Activated naive CD4-positive, alpha-beta T cell treated with Interleukin-2 at 50 U/mL for 16 hours (primary cell): Measurements from ENCODE around the gene HMGN4.
"Not testable (repeated sequence)": the region's sequence is repeated elsewhere in the genome, so short reads cannot be mapped to it uniquely, and the experiment has no call there.

Experiments
- DNase-seq: peaks from one replicate; pipeline ENCODE4 v3.0.0-alpha.2; 2020

HMGN4 gene

DNA sequence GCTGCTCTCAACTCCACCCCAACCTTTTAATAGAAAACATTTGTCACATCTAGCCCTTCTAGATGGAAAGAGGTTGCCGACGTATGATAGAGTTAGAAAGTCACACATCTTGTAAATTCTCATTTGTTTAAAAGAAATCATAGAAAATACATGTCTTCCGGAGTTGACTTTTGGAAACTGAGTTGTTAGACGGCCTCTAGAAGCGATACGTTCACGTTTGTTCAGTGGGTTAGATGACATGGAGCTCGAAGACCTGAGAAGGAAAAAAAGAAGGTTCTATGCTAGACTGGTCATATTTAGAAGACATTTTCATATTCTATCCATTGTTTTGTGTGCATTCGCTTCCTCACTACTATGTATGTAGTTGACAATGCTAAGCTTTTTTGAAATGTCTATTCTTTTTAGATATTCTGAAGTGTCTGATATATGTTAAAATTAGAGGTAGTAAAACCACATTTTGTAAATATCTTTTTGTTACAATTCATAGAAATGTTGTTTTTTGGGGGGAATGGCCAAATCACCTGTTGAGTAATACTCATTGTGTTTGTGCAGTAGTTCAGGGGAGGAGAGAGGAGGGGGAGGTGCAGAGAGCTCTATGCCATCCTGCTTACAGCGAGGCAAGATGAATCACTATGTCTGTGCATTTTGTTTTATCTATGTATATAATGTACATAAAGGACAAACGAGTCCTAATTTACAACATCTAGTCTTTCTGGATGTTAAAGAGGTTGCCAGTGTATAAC, 15.5 kb upstream of the HMGN4 start:
- DNase-seq, result not testable (repeated sequence)

- DNase-seq, result not testable (repeated sequence)
Observed at GRCh38 chr6:26524314-26524713, 13.9 kb upstream of the HMGN4 start.

DNA sequence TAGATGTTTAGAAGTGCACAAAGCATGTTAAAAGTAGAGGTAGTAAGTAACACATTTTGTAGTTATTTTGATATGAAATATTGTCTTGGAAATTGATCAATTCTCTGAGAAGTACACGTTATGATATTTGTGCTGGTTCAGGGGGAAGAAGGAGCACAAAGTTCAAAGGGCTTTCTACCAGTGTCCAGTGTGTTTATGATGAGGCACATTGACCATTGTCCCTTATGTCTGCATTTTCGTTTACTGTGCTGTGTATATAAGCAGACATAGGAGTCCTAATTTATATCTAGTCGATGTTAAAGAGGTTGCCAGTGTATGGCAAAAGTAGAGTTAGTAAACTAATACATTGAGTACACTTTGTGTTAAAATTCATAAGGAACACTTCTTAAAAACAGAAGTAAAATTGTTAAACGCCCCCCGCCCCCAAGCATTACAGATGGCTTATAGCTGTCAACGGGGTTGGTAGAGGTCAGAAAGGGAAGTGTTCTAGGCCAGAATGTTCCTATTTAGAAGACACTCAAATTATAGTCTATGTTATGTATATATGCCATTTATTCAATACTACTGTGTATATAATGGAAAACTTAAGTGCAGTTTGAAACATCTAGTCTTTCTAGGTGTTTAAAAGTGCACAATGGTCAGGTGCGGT, 13.3 kb upstream of the HMGN4 start:
- DNase-seq, result no peak

- no peak for DNase-seq
Observed at GRCh38 chr6:26525838-26526237, 12.3 kb upstream of the HMGN4 start.

DNA sequence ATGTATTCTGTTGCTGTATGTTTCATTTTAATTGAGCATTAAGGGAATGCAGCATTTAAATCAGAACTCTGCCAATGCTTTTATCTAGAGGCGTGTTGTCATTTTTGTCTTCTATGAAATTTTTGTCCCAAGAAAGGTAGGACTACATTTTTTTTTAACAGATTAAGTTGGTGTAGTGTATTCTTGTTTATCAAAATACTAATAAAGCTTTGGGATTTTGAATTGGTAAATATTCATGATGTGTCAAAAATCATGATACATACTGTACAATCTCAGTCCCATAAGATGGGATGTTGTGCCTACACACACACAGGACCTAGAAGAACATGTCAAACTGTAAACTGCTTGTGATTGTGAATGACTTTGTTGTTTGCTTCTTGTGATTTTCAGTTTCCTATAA, 11.2 kb upstream of the HMGN4 start:
- no peak for DNase-seq

DNA sequence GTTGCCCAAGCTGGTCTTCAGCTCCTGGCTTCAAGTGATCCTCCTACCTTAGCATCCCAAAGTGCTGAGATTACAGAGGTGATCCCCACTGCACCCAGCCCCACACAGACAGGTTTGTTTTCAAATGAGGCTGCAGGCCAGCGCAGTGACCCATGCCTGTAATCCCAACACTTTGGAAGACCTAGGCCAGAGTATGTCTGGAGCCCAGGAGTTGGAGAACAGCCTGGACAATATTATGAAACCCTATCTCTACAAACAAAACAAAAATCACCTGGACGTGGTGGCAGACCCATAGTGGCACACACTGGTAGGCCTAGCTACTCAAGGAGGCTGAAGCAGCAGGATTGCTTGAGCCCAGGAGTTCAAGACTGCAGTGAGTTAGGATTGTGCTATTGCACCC, 8.0 kb upstream of the HMGN4 start:
- DNase-seq, result no peak

- DNase-seq, result no peak
Observed at GRCh38 chr6:26531897-26532296, 6.3 kb upstream of the HMGN4 start.

- peak; percentile 91 for DNase-seq
Observed at GRCh38 chr6:26532699-26533531, 5.3 kb upstream of the HMGN4 start.

DNA sequence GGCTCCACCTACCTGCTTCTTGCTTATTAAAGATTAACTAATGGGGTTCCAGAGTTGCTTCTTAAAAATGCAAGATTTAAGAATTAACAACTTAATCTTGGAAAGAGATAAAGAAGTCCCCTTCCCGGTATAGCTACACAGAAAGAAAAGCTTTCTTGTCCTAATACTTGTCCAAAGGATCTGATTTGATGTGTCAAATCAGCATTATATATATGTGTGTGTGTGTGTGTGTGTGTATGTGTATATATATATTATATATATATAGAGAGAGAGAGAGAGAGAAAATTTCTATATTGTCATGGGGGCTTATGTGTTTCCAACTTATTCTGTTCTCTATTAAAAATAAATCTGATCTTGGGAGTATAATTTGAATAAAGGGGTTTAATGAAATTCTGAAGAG, 4.6 kb upstream of the HMGN4 start:
- no peak for DNase-seq

DNA sequence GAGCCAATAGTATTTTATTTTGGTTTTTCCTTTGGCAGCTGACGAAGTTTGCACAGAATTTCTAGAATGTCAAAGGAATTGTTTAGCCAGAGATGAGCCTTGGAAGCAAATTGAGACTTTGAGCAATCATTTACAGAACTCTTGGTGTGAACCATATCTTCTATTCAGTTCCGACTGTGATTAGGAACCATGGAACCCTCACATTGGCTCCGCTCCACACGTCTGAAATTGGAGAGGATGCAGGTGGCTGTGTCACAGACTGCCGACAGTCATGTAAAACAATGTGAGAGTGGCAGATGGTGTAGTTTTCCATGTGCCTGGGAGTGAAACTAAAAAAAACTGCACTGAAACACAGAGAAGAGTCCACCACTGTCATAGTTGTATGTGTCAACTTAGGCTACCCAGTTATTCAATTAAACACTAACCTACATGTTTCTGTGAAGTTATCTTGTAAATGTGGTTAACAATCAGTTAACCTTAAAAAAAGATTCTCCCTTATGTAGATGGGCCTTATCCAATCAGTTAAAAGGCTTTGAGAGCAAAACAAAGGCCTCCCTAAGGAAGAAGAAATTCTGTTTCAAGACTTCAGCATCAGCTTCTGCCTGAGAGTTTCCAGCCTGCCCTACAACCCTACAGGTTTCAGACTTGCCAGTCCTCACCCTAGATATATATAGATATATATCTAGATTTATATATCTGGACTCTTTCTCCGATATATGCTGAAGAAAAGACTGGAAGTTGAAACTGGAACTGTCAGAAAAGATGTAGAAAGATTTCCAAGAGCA, 3.3 kb upstream of the HMGN4 start:
- no peak for DNase-seq

- DNase-seq, result peak; percentile 37
Observed at GRCh38 chr6:26536571-26537159, 1.5 kb upstream of the HMGN4 start.

DNA sequence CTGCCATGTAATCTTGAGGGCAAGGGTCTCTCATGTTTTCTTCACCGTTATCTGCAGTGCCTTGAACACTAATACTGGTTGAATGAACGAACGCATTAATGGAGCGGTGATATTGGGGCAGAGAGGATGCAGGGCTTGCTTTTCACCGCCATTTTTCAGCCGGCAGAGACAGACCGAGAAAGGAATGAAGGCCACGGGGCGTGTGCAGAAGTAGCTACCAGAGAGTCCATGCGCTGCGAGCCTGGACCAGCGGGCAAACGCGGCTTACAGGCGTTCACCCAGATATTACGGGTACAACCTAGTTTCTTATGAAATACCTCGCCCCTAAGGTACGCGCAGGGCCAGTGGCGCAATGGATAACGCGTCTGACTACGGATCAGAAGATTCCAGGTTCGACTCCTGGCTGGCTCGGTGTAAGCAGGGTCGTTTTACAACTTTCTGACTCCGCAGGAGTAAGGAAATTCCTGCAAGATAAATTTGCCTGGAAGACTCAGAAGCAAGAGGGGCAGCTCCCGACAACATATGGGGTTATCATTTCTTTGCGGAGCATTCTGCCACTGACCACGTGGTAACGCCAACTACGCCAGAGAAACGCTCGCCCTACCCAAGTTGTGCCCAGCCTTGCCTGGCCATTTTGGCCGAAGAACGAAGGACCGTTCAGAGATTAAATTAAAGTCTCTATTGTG, 863 bp upstream of the HMGN4 start:
- peak; percentile 89 for DNase-seq

DNA sequence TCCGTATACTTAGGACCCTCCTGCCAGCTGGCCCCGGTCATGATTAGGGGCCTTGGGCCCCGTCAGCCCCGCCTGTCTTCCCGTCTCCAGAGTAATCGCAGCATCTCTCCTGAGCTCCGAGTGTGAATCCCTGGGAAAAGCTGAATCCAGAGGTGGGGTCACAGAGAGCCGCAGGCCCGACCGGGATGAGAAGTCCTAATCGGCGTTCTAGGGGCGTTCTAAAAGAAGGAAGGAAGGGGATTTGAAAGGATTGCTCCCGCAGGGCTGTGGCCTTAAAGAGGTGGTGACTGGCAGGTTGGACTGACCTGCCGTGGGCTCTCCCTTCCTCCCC, 371 bp downstream of the HMGN4 start:
- no peak for DNase-seq

DNA sequence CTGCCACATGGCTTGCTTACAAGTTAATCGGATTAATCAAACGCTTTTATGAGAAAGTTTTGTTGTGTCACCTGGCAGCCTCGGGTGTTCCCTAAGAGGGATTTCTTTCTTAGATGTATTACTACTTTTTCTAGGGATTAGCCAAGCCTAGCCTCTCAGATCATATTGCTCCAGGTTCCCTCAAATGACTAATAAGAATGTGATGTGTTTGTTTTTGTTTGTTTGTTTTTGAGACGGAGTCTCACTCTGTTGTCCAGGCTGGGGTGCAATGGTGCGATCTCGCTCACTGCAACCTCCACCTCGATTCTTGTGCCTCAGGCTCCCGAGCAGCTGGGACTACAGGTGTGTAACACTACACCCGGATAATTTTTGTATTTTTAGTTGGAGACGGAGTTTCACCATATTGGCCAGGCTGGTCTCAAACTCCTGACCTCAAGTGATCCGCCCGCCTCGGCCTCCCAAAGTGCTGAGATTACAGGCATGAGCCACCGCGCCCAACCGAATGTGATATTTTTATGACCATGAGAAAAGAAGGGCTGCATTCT, 977 bp downstream of the HMGN4 start:
- DNase-seq, result no peak

- no peak for DNase-seq
Observed at GRCh38 chr6:26541579-26541978, 3.4 kb downstream of the HMGN4 start.

- DNase-seq, result no peak
Observed at GRCh38 chr6:26543953-26544352, 5.8 kb downstream of the HMGN4 start.

- DNase-seq, result no peak
Observed at GRCh38 chr6:26544473-26544872, 6.3 kb downstream of the HMGN4 start.

GRCh38 chr6:26545627-26546026, 7.5 kb downstream of the HMGN4 start:
- DNase-seq, result no peak

GRCh38 chr6:26547363-26547762, 9.2 kb downstream of the HMGN4 start:
- not testable (repeated sequence) for DNase-seq

GRCh38 chr6:26550250-26550993, 12.3 kb downstream of the HMGN4 start:
- DNase-seq, result peak; percentile 60

GRCh38 chr6:26552205-26552604, 14.0 kb downstream of the HMGN4 start:
- DNase-seq, result no peak
